ENCODE data around the gene PRPF6.

The PRPF6 gene

GRCh38 chr20:64074184-64074789, 93.4 kb downstream of the PRPF6 start:
- H3K36me3 ChIP-seq (ENCODE audit: control insufficient read depth, insufficient read depth, low read length) = no peaks in the 10 kb centered on the region
- H3K27ac ChIP-seq (ENCODE audit: insufficient read depth, low read depth, low read length, poor library complexity, severe bottlenecking) = no peak overlapping the region
- H3K27me3 ChIP-seq (ENCODE audit: control insufficient read depth, insufficient read depth, low read length, poor library complexity, severe bottlenecking) = no peaks in the 10 kb centered on the region
- no peak overlapping the region for H3K4me3 ChIP-seq (ENCODE audit: insufficient read depth, low read depth, low read length)
- no peaks in the 10 kb centered on the region for H3K9me3 ChIP-seq (ENCODE audit: control insufficient read depth, low read length)
- WGBS, 2 experiments = 94 to 95% methylated on average over 28 of the region's 28 CpGs
- peaks cover 15% of the 10 kb centered on the region for H3K4me1 ChIP-seq (ENCODE audit: control insufficient read depth, insufficient read depth, low read length)

GRCh38 chr20:64074963-64075362, 94.0 kb downstream of the PRPF6 start:
- Histone ChIP-seq H3K27me3 (ENCODE audit: control insufficient read depth, insufficient read depth, low read length, poor library complexity, severe bottlenecking) (peaks cover under 1% of the 10 kb centered on the region), H3K36me3 (ENCODE audit: control insufficient read depth, insufficient read depth, low read length) (no peaks in the 10 kb centered on the region), H3K9me3 (ENCODE audit: control insufficient read depth, low read length) (no peaks in the 10 kb centered on the region), H3K4me3 (ENCODE audit: insufficient read depth, low read depth, low read length) (no peak overlapping the region), H3K27ac (ENCODE audit: insufficient read depth, low read depth, low read length, poor library complexity, severe bottlenecking) (no peak overlapping the region), H3K4me1 (ENCODE audit: control insufficient read depth, insufficient read depth, low read length) (peaks cover 16% of the 10 kb centered on the region)
- WGBS, 2 experiments = 94 to 96% methylated on average over 8 of the region's 8 CpGs

- Histone ChIP-seq H3K27me3 (ENCODE audit: control insufficient read depth, insufficient read depth, low read length, poor library complexity, severe bottlenecking) (peaks cover 6% of the 10 kb centered on the region), H3K4me3 (ENCODE audit: insufficient read depth, low read depth, low read length) (no peak overlapping the region), H3K27ac (ENCODE audit: insufficient read depth, low read depth, low read length, poor library complexity, severe bottlenecking) (no peak overlapping the region), H3K4me1 (ENCODE audit: control insufficient read depth, insufficient read depth, low read length) (peaks cover 17% of the 10 kb centered on the region), H3K36me3 (ENCODE audit: control insufficient read depth, insufficient read depth, low read length) (no peaks in the 10 kb centered on the region), H3K9me3 (ENCODE audit: control insufficient read depth, low read length) (no peaks in the 10 kb centered on the region)
- WGBS, 2 experiments = 90 to 92% methylated on average over 12 of the region's 12 CpGs
Observed at GRCh38 chr20:64075556-64075955, 94.6 kb downstream of the PRPF6 start.

GRCh38 chr20:64076061-64076997, 95.4 kb downstream of the PRPF6 start:
- Histone ChIP-seq H3K36me3 (ENCODE audit: control insufficient read depth, insufficient read depth, low read length) (no peaks in the 10 kb centered on the region), H3K4me3 (ENCODE audit: insufficient read depth, low read depth, low read length) (no peak overlapping the region), H3K27ac (ENCODE audit: insufficient read depth, low read depth, low read length, poor library complexity, severe bottlenecking) (no peak overlapping the region), H3K4me1 (ENCODE audit: control insufficient read depth, insufficient read depth, low read length) (peaks cover 24% of the 10 kb centered on the region), H3K27me3 (ENCODE audit: control insufficient read depth, insufficient read depth, low read length, poor library complexity, severe bottlenecking) (peaks cover 14% of the 10 kb centered on the region), H3K9me3 (ENCODE audit: control insufficient read depth, low read length) (no peaks in the 10 kb centered on the region)
- 94 to 95% methylated on average over 22 of the region's 22 CpGs for WGBS, 2 experiments

GRCh38 chr20:64077094-64077493, 96.2 kb downstream of the PRPF6 start:
- H3K4me1 ChIP-seq (ENCODE audit: control insufficient read depth, insufficient read depth, low read length) = peaks cover 27% of the 10 kb centered on the region
- H3K36me3 ChIP-seq (ENCODE audit: control insufficient read depth, insufficient read depth, low read length) = no peaks in the 10 kb centered on the region
- H3K4me3 ChIP-seq (ENCODE audit: insufficient read depth, low read depth, low read length) = no peak overlapping the region
- WGBS, 2 experiments = 94 to 95% methylated on average over 8 of the region's 8 CpGs
- peaks cover 22% of the 10 kb centered on the region for H3K27me3 ChIP-seq (ENCODE audit: control insufficient read depth, insufficient read depth, low read length, poor library complexity, severe bottlenecking)
- no peaks in the 10 kb centered on the region for H3K9me3 ChIP-seq (ENCODE audit: control insufficient read depth, low read length)
- no peak overlapping the region for H3K27ac ChIP-seq (ENCODE audit: insufficient read depth, low read depth, low read length, poor library complexity, severe bottlenecking)

- H3K4me3 ChIP-seq (ENCODE audit: insufficient read depth, low read depth, low read length) = no peak overlapping the region
Observed at GRCh38 chr20:64077541-64077875, 96.6 kb downstream of the PRPF6 start.

GRCh38 chr20:64077876-64078551, 97.1 kb downstream of the PRPF6 start:
- Histone ChIP-seq H3K9me3 (ENCODE audit: control insufficient read depth, low read length) (no peaks in the 10 kb centered on the region), H3K4me3 (ENCODE audit: insufficient read depth, low read depth, low read length) (no peak overlapping the region), H3K4me1 (ENCODE audit: control insufficient read depth, insufficient read depth, low read length) (peaks cover 33% of the 10 kb centered on the region), H3K27ac (ENCODE audit: insufficient read depth, low read depth, low read length, poor library complexity, severe bottlenecking) (no peak overlapping the region), H3K27me3 (ENCODE audit: control insufficient read depth, insufficient read depth, low read length, poor library complexity, severe bottlenecking) (peaks cover 31% of the 10 kb centered on the region), H3K36me3 (ENCODE audit: control insufficient read depth, insufficient read depth, low read length) (no peaks in the 10 kb centered on the region)
- WGBS, 2 experiments = 81 to 82% methylated on average over 15 of the region's 15 CpGs

More at GRCh38 chr20:64077541-64077875, 96.6 kb downstream of the PRPF6 start:
- no peak overlapping the region for H3K27ac ChIP-seq (ENCODE audit: insufficient read depth, low read depth, low read length, poor library complexity, severe bottlenecking)
- peaks cover 31% of the 10 kb centered on the region for H3K4me1 ChIP-seq (ENCODE audit: control insufficient read depth, insufficient read depth, low read length)
- WGBS, 2 experiments = 94 to 96% methylated on average over 7 of the region's 7 CpGs
- H3K36me3 ChIP-seq (ENCODE audit: control insufficient read depth, insufficient read depth, low read length) = no peaks in the 10 kb centered on the region
- H3K27me3 ChIP-seq (ENCODE audit: control insufficient read depth, insufficient read depth, low read length, poor library complexity, severe bottlenecking) = peaks cover 26% of the 10 kb centered on the region
- H3K9me3 ChIP-seq (ENCODE audit: control insufficient read depth, low read length) = no peaks in the 10 kb centered on the region

- no peaks in the 10 kb centered on the region for H3K9me3 ChIP-seq (ENCODE audit: control insufficient read depth, low read length)
- peak overlapping the region; percentile 59 for H3K4me3 ChIP-seq (ENCODE audit: insufficient read depth, low read depth, low read length)
- H3K36me3 ChIP-seq (ENCODE audit: control insufficient read depth, insufficient read depth, low read length) = no peaks in the 10 kb centered on the region
- no peak overlapping the region for H3K27ac ChIP-seq (ENCODE audit: insufficient read depth, low read depth, low read length, poor library complexity, severe bottlenecking)
- 34 to 36% methylated on average over 4 of the region's 4 CpGs for WGBS, 2 experiments
- H3K27me3 ChIP-seq (ENCODE audit: control insufficient read depth, insufficient read depth, low read length, poor library complexity, severe bottlenecking) = peaks cover 40% of the 10 kb centered on the region
- H3K4me1 ChIP-seq (ENCODE audit: control insufficient read depth, insufficient read depth, low read length) = peaks cover 38% of the 10 kb centered on the region
Observed at GRCh38 chr20:64078934-64079272, 98.0 kb downstream of the PRPF6 start.

- WGBS, 2 experiments = 0% methylated on average over 73 of the region's 73 CpGs
- Histone ChIP-seq H3K27ac (ENCODE audit: insufficient read depth, low read depth, low read length, poor library complexity, severe bottlenecking) (no peak within 1 kb of the TSS), H3K27me3 (ENCODE audit: control insufficient read depth, insufficient read depth, low read length, poor library complexity, severe bottlenecking) (peaks cover 45% of the 10 kb centered on the region)
Observed at GRCh38 chr20:64079273-64080012, 98.5 kb downstream of the PRPF6 start, which contains the start of gene RGS19. Gene RGS19 (minus strand): TSS chr20:64079518. CDS start chr20:64076886, 2,632 bp downstream.

More at GRCh38 chr20:64079273-64080012, 98.5 kb downstream of the PRPF6 start, which contains the start of gene RGS19:
- Histone ChIP-seq H3K36me3 (ENCODE audit: control insufficient read depth, insufficient read depth, low read length) (no peaks in the 10 kb centered on the region), H3K9me3 (ENCODE audit: control insufficient read depth, low read length) (no peaks in the 10 kb centered on the region), H3K4me3 (ENCODE audit: insufficient read depth, low read depth, low read length) (peak within 1 kb of the TSS; percentile 59), H3K4me1 (ENCODE audit: control insufficient read depth, insufficient read depth, low read length) (peaks cover 39% of the 10 kb centered on the region)

Measured in ectodermal cell (in vitro differentiated cells).